Loucy (cell line): ENCODE measurements around the gene ZNF681.

Experiments
- EZH2phosphoT487 ChIP-seq: fragments of 200-600 bp; IDR thresholded peaks from 2 replicates; pipeline ENCODE4 v1.6.1; 2018; ENCODE audit warnings: antibody characterized with exemption, mild to moderate bottlenecking, moderate library complexity, borderline replicate concordance
- TF ChIP-seq, protein P1 (sequence below): fragments of 200-600 bp; sonication (generic); conservative IDR thresholded peaks from 2 replicates; pipeline ENCODE4 v1.5.1; 2014; ENCODE audit warnings: mild to moderate bottlenecking, antibody characterized with exemption, low read length

GRCh38 chr19:23762884-23763711, 4.4 kb upstream of the ZNF681 start:
- TF ChIP-seq, protein P1, sequence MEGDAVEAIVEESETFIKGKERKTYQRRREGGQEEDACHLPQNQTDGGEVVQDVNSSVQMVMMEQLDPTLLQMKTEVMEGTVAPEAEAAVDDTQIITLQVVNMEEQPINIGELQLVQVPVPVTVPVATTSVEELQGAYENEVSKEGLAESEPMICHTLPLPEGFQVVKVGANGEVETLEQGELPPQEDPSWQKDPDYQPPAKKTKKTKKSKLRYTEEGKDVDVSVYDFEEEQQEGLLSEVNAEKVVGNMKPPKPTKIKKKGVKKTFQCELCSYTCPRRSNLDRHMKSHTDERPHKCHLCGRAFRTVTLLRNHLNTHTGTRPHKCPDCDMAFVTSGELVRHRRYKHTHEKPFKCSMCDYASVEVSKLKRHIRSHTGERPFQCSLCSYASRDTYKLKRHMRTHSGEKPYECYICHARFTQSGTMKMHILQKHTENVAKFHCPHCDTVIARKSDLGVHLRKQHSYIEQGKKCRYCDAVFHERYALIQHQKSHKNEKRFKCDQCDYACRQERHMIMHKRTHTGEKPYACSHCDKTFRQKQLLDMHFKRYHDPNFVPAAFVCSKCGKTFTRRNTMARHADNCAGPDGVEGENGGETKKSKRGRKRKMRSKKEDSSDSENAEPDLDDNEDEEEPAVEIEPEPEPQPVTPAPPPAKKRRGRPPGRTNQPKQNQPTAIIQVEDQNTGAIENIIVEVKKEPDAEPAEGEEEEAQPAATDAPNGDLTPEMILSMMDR, result no peak
- TF ChIP-seq EZH2phosphoT487, result no peak
